Pancreas (tissue), 10 donors: ENCODE data around the gene LSM7. TPM values are rescaled to one million over a fixed set of nuclear protein-coding genes. Genes with fewer than 3 reads are reported as not detected.
A peak's percentile ranks its signal among the peaks of the same experiment; 100 is the strongest.

Source experiments
- ATAC-seq, 4 donors: fragments of 200-7000 bp; cut with Tn5 transposase; one replicate each; pipeline versions ENCODE4 v1.8.0 to v1.9.1; 2020; ENCODE audit warnings: mild to moderate bottlenecking in 4 of 4, moderate library complexity in 4 of 4
- DNase-seq, 6 donors: peaks; one replicate each; pipeline ENCODE4 v3.0.0-alpha.2; 2020
- FAIRE-seq: peaks from 2 replicates; lab custom pipeline; 2012; peaks lifted over from hg19 to GRCh38; lab: Jason Lieb, UNC
- H3K27ac ChIP-seq, 4 donors: fragments of 200-600 bp; sonication (generic); 1 replicate in 3 of 4; 2 replicates in 1 of 4; pipeline versions ENCODE4 v1.5.0 to v1.8.0; 2020
- H3K27me3 ChIP-seq, 4 donors: fragments of 200-600 bp; one replicate each; pipeline ENCODE4 v1.8.0; 2021
- H3K36me3 ChIP-seq, 3 donors: fragments of 200-600 bp; sonication (generic) in 1 of 3; one replicate each; pipeline versions ENCODE4 v1.5.0 to v1.8.0; 2020 to 2021
- H3K4me1 ChIP-seq, 3 donors: fragments of 200-600 bp; one replicate each; pipeline ENCODE4 v1.8.0; 2021
- H3K4me3 ChIP-seq, 4 donors: fragments of 200-600 bp; sonication (generic) in 2 of 4; one replicate each; pipeline versions ENCODE4 v1.5.0 to v1.8.0; 2020 to 2021
- H3K9me3 ChIP-seq, 4 donors: fragments of 200-600 bp; one replicate each; pipeline ENCODE4 v1.8.0; 2021
- WGBS, 2 donors: extraction: QIAGEN DNeasy Blood & Tissue Kit; methylation state at CpG; one replicate each; pipeline ENCODE4 v1.1.7; 2013; 5-methylcytosine and 5-hydroxymethylcytosine counted together
- intact Hi-C, 3 donors: fragments of 100-400 bp; cut with DNase I; formaldehyde crosslinking; loops; one replicate each; pipeline versions ENCODE4 v1.11.1 to v1.14.2; 2022
- polyA plus RNA-seq, 2 donors: library from polyadenylated mRNA; stranded (reverse); fragments of 200-250 nt; gene quantifications; one replicate each; pipeline ENCODE4 v1.2.3, GENCODE V29; 2013
- total RNA-seq, 6 donors: library from RNA; stranded (reverse); fragmentation: NEBNext Ultra II Directional in 4 of 6; extraction: Animal tissue kit (Norgen Biotek cat#: 25700) in 4 of 6; gene quantifications; one replicate each; pipeline versions ENCODE4 v1.2.1 to v1.2.4, GENCODE V29; 2021 to 2023
- TF ChIP-seq, protein P1 (sequence below), 4 donors: fragments of 200-600 bp; sonication (generic) in 3 of 4; IDR thresholded peaks; one replicate each; pipeline versions ENCODE4 v1.5.0 to v1.8.0; 2021; ENCODE audit warnings: antibody characterized with exemption in 4 of 4
- donor health status: healthy with polysubstance abuse.
- donor health status: DM: no; HTN: no; CAD: no; lungs with moderate emphysema.
- donor health status: DM: no; HTN: no; CAD: no.
- donor health status: control.
- donor health status: control.
- donor health status: Bipolar disorder and iron deficiency.
- donor health status: DM: yes; HTN: yes; CAD: no.
- donor health status: DM: no; HTN: no; CAD: no.
- donor health status: DM: no; HTN: no; CAD: no.
- donor health status: DM: yes; HTN: yes; CAD: no.

LSM7 gene
- total and polyA plus RNA-seq, 8 donors, result 18.3 to 170 (median 30.9) TPM

DNA sequence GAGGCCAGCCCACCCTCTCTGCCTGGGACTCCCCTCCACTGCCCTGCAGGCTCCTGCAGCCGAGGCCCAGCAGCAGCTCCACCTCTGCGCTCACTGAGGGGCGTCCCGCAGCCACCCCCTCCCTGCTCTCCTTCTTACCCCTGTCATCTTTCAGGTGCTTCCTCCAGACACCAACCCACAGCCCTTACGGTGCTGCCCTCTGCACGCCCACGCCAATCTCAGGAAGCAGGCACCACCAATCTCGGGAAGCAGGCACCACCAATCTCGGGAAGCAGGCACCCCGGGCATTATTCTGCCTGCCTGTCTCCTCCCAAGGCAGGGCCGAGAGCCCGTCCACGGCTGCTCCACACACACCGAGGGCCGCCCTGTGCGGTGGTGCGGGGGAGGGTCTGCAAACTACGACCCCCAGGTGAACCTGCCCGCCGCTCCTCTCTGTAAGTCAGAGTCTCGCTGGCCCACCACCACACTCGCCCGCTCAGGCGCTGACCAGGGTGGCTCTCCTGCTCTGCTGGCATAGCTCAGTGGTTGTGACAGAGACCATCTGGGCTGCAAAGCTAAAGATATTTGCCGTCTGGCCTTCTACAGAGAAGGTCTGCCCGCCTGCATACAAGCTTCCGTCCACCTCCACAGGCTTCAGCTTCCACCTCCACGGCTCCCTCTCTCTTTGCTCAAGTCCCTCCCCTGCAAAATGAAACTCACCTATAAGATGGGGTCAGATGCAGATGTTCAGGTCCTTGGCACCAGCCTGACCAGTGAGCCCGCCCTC, 2.9 kb downstream of the LSM7 start:
- peaks cover 12 to 24% (median 16%) of the 10 kb centered on the region in 3 donors for H3K4me1 ChIP-seq
- FAIRE-seq (no peak), ATAC-seq (no peak), DNase-seq (peak in 1 of 6 donors; percentile 64)
- H3K36me3 ChIP-seq, result peaks cover 0 to 8% (median 0%) of the 10 kb centered on the region in 3 donors
- H3K27ac ChIP-seq, result no peak overlapping the region
- no peak overlapping the region for H3K4me3 ChIP-seq
- H3K27me3 ChIP-seq, result no peaks in the 10 kb centered on the region
- 81 to 85% methylated on average over 29 of the region's 29 CpGs for WGBS, 2 donors
- intact Hi-C loops, result no loop called here
- H3K9me3 ChIP-seq, result no peaks in the 10 kb centered on the region
- TF ChIP-seq, protein P1, sequence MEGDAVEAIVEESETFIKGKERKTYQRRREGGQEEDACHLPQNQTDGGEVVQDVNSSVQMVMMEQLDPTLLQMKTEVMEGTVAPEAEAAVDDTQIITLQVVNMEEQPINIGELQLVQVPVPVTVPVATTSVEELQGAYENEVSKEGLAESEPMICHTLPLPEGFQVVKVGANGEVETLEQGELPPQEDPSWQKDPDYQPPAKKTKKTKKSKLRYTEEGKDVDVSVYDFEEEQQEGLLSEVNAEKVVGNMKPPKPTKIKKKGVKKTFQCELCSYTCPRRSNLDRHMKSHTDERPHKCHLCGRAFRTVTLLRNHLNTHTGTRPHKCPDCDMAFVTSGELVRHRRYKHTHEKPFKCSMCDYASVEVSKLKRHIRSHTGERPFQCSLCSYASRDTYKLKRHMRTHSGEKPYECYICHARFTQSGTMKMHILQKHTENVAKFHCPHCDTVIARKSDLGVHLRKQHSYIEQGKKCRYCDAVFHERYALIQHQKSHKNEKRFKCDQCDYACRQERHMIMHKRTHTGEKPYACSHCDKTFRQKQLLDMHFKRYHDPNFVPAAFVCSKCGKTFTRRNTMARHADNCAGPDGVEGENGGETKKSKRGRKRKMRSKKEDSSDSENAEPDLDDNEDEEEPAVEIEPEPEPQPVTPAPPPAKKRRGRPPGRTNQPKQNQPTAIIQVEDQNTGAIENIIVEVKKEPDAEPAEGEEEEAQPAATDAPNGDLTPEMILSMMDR (IDR thresholded peaks at IDR 0.05), result no peak

DNA sequence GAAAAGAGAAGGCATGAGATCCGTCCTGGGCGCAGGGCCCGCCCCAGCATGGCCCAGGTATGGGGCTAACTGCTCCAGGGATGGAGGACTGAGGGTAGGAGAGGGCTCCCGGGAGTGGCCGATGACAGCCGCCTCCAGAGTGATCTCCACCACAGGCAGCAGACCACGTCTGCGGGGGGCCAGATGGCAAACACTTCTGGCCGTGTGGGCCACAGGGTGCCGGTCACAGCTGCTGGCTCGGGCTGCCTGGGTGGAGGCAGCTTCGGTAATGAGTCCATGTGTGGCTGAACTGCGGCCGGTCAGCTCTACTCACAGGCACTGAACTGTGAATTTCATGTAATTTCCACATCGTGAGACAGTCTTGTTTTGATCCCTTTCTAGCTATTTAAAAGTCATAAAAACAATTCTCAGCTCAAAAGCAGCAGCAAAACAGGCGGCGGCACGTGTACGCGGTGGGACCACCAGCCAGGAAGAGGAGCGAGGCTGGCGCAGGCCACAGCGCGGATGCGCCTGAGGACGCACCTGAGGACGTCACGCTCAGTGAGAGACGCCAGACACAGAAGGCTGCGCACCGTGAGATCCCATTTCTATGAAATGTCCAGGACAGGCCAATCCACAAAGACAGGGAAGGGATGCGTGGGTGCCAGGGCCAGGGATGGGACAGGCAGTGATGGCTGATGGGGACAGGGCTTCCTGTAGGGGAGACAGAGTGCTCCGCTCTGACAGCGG, 4.0 kb downstream of the LSM7 start:
- H3K4me1 ChIP-seq, result peaks cover 10 to 15% (median 13%) of the 10 kb centered on the region in 3 donors
- no peaks in the 10 kb centered on the region for H3K9me3 ChIP-seq
- H3K36me3 ChIP-seq, result peaks cover 0 to 8% (median 0%) of the 10 kb centered on the region in 3 donors
- FAIRE-seq (no peak), ATAC-seq (no peak), DNase-seq (no peak)
- H3K27me3 ChIP-seq, result no peaks in the 10 kb centered on the region
- intact Hi-C loops, result no loop called here
- no peak overlapping the region for H3K4me3 ChIP-seq
- TF ChIP-seq, protein P1 (IDR thresholded peaks at IDR 0.05), result no peak
- 89 to 90% methylated on average over 34 of the region's 34 CpGs for WGBS, 2 donors
- no peak overlapping the region for H3K27ac ChIP-seq

DNA sequence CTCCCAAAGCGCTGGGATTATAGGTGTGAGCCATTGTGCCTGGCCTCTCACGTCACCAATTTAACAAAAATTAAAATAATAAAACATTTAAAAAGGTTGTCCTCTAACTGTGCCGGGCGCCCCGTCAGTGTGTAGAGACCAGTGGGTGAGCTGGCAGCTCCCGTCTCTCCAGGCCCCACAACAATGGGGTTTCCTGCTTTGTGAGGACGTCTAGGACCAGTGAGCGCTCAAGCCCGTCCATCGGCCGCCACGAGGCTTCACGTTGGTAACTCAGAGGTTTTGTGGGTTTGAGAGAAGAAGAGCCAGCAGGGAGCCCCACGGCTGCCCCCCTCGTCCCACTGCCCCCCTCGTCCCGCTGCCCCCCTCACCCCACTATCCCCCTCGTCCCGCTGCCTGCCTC, 4.7 kb downstream of the LSM7 start:
- DNase-seq, result no peak
- H3K4me1 ChIP-seq, result peaks cover 9 to 11% (median 10%) of the 10 kb centered on the region in 3 donors
- H3K4me3 ChIP-seq, result no peak overlapping the region
- no peaks in the 10 kb centered on the region for H3K9me3 ChIP-seq
- WGBS, 2 donors, result 92 to 94% methylated on average over 19 of the region's 19 CpGs
- H3K36me3 ChIP-seq, result peaks cover 0 to 8% (median 0%) of the 10 kb centered on the region in 3 donors
- no peak for ATAC-seq
- no peak for FAIRE-seq
- no peaks in the 10 kb centered on the region for H3K27me3 ChIP-seq
- intact Hi-C loops, result no loop called here
- no peak overlapping the region for H3K27ac ChIP-seq
- TF ChIP-seq, protein P1 (IDR thresholded peaks at IDR 0.05), result no peak

DNA sequence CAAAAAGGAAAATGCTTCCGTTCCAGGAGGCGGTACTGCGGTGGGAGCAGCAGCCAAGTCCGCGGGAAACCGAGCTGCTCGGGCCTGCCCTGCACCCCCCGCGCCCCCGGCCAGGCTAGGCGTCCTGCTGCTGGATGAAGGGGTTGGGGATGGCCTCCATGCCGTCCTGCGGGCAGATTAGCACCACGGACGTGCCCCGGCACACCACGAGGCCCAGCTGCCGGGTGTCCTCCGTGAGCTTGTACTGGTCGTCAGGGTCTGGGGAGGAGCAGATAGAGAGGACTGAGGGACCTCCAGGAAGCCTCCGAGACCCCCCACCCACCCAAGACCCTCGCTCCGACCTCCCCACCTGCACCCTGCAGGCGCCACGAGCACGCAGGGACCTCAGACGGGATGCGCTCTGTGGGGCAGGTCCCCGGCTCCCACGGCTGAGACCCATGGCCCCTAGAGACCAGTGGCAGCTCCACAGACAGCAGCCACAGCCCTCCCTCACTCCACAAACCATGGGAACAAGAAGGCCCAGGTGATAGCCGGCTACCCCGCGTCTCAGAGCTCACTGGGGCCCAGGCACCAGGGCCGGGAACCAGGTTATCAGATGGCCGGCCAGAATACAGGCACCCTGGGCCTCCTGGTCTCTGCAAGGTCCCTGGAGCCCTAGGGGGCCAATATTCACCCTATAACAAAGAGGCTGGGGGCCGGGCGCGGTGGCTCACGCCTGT, 6.7 kb downstream of the LSM7 start:
- FAIRE-seq, result no peak
- intact Hi-C loops, result no loop called here
- no peak for ATAC-seq
- H3K36me3 ChIP-seq, result peaks cover 0 to 8% (median 0%) of the 10 kb centered on the region in 3 donors
- no peak overlapping the region for H3K27ac ChIP-seq
- TF ChIP-seq, protein P1 (IDR thresholded peaks at IDR 0.05), result no peak
- no peak overlapping the region for H3K4me3 ChIP-seq
- 93% methylated on average over 39 of the region's 39 CpGs for WGBS, 2 donors
- DNase-seq, result peak in 1 of 6 donors; percentile 67
- peaks cover under 1 to 2% (median 2%) of the 10 kb centered on the region in 3 donors for H3K4me1 ChIP-seq
- no peaks in the 10 kb centered on the region for H3K27me3 ChIP-seq
- no peaks in the 10 kb centered on the region for H3K9me3 ChIP-seq
